GM12874 (cell line): ENCODE results near the gene ANKRD66.

Experiments
- TF ChIP-seq, protein P1 (sequence below): IDR thresholded peaks from 2 replicates; pipeline ENCODE4 v1.5.1; 2011; ENCODE audit warnings: low read depth, mild to moderate bottlenecking, control low read depth, low read length, moderate library complexity; ENCODE audit not compliant: insufficient read depth

Gene ANKRD66

DNA sequence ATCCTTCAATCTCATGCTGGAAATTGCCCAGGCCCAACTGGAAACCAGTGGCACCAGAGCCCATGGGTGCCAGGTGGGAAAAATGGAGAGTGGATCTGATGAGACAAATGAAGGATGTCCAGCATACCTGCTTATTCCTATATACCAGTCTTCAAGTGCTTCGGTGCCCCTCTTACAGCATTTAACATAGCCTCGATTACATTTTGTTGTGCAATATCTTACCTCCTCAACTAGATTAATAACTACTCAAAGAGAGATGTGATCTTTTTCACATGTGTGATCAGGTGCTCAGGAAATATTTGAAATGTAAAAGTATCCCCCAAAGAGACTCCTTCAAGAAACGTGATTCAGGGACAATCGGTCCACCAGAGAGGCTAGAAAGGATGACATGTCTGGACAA is 4.8 kb upstream of the ANKRD66 start:
- TF ChIP-seq, protein P1, sequence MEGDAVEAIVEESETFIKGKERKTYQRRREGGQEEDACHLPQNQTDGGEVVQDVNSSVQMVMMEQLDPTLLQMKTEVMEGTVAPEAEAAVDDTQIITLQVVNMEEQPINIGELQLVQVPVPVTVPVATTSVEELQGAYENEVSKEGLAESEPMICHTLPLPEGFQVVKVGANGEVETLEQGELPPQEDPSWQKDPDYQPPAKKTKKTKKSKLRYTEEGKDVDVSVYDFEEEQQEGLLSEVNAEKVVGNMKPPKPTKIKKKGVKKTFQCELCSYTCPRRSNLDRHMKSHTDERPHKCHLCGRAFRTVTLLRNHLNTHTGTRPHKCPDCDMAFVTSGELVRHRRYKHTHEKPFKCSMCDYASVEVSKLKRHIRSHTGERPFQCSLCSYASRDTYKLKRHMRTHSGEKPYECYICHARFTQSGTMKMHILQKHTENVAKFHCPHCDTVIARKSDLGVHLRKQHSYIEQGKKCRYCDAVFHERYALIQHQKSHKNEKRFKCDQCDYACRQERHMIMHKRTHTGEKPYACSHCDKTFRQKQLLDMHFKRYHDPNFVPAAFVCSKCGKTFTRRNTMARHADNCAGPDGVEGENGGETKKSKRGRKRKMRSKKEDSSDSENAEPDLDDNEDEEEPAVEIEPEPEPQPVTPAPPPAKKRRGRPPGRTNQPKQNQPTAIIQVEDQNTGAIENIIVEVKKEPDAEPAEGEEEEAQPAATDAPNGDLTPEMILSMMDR, result no peak

DNA sequence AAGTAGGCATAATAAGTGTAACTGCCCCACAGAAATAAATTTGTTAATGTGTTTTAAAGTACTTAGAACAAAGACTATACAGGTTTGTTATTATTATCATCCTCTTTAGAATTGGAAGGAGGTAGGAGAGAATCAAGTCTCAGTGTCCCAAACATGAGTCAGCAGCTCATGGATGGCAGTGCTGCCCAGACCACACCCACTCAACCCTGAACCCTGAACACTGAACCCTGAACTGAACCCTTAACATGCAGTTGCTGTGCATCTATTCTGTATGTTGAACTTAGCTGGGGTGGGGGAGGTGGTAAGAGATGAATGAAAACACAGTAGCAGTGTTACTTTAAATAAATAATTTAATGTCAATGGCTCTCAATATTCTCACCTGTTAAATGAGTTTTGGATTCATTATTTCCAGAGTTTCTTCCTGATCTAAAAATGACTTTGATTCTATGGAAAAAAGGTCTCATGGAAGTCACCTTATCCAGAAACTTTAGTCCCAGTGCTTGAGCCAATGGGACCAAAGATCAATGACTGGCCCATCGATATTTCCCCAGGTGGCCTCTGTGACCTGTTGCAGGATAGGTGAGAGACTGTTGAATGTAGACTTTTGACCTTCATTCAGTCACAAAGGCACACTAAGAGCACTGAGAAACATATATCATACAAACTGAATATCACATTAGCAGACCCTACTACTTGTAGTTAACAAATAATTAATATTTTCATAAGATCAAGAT is 3.1 kb upstream of the ANKRD66 start:
- TF ChIP-seq, protein P1, result no peak

DNA sequence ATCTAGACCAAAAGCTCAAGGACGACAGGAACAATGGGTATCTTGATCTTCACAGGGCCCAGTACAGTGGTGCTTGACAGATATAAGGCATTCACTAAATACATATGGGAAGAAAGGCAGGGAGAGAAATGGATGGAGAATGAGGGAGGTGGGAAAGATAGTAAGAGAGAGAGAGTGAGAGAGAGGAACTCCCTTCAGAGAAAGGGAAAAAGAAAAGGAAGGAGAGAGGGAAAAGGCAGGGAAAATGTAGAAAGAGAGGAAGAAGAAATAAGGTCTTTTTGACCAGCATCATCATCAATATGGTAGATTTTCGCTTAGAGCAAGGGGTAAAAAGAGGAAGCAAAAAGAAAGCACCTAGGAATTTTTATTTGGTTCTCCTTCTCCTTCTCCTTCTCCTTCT is 760 bp upstream of the ANKRD66 start:
- TF ChIP-seq, protein P1, result no peak

DNA sequence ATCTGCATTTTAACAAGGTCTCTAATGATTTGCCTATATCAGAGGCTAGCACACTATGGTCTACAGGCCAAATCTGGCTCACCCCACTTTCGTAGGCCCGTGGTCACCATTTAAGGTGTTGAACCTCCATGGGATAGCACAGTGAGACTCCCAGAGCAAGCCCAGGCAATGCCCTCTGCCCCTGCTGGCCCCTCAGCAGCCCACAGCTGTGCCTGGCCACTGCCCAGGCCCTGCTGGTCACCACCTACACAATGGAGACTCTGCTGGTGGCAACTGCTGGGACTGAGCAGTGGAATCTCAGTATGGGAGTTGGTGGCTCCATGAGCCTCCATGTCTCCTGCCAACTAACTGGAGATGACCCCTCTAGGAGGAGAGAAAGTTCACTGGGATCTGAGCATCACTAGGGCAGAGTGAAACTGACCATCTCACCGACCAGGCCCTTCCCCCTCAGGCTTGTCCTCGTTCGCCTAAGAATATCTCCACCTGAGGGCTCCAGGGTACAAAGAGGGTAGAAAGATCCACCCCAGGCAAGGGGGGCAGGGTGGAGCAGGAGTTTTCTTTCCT is 2.3 kb downstream of the ANKRD66 start:
- TF ChIP-seq, protein P1, result no peak

DNA sequence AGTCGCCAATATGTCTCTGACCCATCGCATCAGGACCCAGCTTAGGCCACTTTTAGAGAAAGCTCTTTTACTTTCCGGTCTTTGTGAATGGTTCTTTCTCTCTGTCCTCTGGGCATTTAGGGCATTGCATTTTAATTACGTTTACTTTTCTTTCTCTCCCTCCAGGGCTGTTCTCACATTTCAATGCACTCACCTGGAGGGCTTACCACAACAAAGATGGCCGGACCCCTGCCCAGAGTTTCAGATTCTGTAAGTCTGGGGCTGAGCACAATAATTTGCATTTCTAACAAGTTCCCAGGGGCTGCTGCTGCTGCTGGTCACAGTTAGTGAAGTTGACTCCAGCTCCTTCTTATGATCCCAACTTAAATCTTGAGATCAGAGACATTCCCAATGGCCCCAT is 3.0 kb downstream of the ANKRD66 start:
- TF ChIP-seq, protein P1, result no peak

DNA sequence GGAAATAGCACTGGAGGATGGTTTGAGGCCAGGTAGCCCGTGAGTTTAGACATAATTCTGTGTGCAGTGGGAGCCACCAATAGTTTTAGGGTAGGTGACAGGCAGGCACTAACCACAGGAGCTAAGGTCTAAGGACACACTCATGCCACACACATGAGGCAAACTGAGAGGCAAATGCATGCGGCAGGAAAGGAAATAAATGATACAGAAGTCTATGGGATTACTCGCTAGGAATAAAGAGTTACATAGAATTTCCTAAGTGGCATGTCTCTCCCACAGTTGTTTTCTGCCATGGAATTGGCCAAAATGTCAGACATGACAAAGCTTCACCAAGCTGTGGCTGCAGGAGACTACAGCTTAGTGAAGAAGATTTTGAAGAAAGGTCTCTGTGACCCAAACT is 4.9 kb downstream of the ANKRD66 start:
- TF ChIP-seq, protein P1, result no peak

DNA sequence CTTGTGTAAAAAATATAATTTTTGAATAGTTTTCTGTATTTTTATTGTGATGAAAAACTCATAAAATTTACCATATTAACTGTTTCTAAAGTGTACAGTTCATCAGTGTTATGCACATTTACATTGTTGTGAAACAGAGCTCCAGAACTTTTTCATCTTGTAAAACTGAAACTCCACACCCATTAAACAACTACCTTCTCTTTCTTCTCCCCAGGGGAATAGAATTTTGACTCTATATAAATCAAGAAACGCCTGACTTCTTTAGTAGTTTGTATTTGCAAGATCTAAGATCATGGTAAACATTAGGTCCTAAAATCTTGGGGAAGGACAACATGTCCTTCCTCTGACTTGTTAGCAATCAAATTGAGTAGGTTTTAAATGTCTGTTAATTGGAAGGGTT is 9.1 kb downstream of the ANKRD66 start:
- TF ChIP-seq, protein P1, result no peak
